ENCODE data around the gene MST1. TPM values are rescaled to one million over a fixed set of nuclear protein-coding genes. Genes with fewer than 3 reads are reported as not detected.
A peak's percentile ranks its signal among the peaks of the same experiment; 100 is the strongest.

MST1 gene
- total RNA-seq, 6 donors from 2014 or later: 8.9 to 58.7 (median 18.1) TPM

DNA sequence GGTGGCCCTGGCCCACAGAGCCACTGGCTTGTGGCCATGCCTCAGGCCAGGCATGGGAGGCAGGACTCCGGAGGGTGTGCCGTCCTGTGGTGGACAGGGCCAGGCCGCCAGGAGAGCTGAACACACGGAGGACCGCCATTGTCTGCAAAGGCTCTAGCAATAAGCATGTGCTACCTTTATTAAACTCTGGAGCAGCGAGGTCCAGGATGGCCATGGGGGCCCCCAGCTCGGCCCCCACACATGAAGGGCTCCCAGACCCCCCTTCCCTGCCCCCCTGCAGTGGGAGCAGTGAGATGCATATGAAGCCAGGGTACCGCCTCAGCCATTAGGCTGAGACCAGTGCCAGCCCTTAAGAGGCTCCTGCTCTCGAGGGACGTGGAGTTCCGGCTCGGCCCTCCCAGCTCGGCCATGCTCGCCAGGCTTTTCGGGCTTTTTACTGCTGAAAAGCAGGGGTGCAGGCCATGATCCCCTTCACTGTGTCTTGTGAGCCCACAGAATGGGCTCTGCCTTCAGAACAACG lies 27.5 kb upstream of the MST1 start:
- H3K9me3 ChIP-seq: no peaks in the 10 kb centered on the region
- no peak for ATAC-seq (ENCODE audit: low FRiP score in 2 of 2)
- H3K36me3 ChIP-seq: peaks cover 4 to 37% (median 16%) of the 10 kb centered on the region in 4 donors
- H3K27me3 ChIP-seq: no peaks in the 10 kb centered on the region
- H3K4me3 ChIP-seq: no peak overlapping the region
- WGBS, 2 donors: 75 to 93% methylated on average over 1 to 16 of the region's 16 CpGs
- H3K4me1 ChIP-seq: peaks cover 11 to 29% (median 16%) of the 10 kb centered on the region in 4 donors
- TF ChIP-seq, protein P1, sequence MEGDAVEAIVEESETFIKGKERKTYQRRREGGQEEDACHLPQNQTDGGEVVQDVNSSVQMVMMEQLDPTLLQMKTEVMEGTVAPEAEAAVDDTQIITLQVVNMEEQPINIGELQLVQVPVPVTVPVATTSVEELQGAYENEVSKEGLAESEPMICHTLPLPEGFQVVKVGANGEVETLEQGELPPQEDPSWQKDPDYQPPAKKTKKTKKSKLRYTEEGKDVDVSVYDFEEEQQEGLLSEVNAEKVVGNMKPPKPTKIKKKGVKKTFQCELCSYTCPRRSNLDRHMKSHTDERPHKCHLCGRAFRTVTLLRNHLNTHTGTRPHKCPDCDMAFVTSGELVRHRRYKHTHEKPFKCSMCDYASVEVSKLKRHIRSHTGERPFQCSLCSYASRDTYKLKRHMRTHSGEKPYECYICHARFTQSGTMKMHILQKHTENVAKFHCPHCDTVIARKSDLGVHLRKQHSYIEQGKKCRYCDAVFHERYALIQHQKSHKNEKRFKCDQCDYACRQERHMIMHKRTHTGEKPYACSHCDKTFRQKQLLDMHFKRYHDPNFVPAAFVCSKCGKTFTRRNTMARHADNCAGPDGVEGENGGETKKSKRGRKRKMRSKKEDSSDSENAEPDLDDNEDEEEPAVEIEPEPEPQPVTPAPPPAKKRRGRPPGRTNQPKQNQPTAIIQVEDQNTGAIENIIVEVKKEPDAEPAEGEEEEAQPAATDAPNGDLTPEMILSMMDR (IDR thresholded peaks at IDR 0.05): no peak
- TF ChIP-seq POLR2A (IDR thresholded peaks at IDR 0.05) (no peak), POLR2AphosphoS5 (IDR thresholded peaks at IDR 0.05) (no peak), EP300 (IDR thresholded peaks at IDR 0.05) (no peak)
- no peak overlapping the region for H3K27ac ChIP-seq
- DNase-seq: peak in 1 of 2 donors; percentile 78

DNA sequence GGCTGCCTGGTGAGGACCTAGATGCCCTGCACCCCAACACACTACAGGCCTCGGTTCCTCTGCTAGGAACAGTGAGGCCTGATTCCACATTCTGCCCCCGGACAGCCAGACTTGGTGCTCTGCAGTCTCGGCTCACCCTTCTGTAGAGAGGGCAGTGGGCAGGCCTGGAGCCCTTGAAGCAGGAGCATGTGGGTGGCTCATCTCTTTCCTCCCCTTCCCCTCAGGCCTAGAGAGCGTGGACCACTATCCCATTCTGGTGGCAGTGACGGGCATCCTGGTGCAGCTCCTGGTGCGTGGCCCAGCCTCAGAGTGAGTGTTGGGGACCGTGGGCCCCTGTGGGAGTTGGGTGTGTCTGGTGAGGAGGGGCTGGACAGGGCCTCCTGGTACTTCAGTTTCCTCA lies 26.9 kb upstream of the MST1 start:
- peaks cover 11 to 29% (median 16%) of the 10 kb centered on the region in 4 donors for H3K4me1 ChIP-seq
- H3K9me3 ChIP-seq: no peaks in the 10 kb centered on the region
- no peak overlapping the region for H3K4me3 ChIP-seq
- no peak for TF ChIP-seq EP300 (IDR thresholded peaks at IDR 0.05)
- TF ChIP-seq POLR2AphosphoS5 (IDR thresholded peaks at IDR 0.05): no peak
- no peak for TF ChIP-seq POLR2A (IDR thresholded peaks at IDR 0.05)
- TF ChIP-seq, protein P1 (IDR thresholded peaks at IDR 0.05): no peak
- DNase-seq (peak in 1 of 2 donors; percentile 29), ATAC-seq (ENCODE audit: low FRiP score in 2 of 2) (no peak)
- peaks cover 4 to 34% (median 12%) of the 10 kb centered on the region in 4 donors for H3K36me3 ChIP-seq
- WGBS, 2 donors: 90 to 91% methylated on average over 2 to 7 of the region's 7 CpGs
- H3K27ac ChIP-seq: no peak overlapping the region
- no peaks in the 10 kb centered on the region for H3K27me3 ChIP-seq

DNA sequence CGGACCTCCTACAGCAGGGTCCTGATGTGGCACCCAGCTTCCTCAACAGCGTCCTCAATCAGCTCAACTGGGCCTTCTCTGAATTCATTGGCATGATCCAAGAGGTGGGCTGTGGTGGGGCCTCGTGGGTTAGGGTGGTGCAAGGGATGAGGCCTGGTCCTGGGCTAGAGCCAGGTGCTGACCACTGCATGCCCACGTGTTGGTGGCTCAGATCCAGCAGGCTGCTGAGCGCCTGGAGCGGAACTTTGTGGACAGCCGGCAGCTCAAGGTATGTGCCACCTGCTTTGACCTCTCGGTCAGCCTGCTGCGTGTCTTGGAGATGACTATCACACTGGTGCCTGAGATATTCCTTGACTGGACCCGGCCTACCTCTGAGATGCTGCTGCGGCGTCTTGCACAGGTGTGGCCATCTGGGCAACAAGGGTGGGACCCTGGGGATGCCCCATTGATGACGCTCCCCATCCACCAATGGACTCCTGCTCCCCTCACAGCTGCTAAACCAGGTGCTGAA lies 26.4 kb upstream of the MST1 start:
- Histone ChIP-seq H3K27me3 (no peaks in the 10 kb centered on the region), H3K9me3 (no peaks in the 10 kb centered on the region), H3K36me3 (peaks cover 4 to 30% (median 10%) of the 10 kb centered on the region in 4 donors), H3K4me3 (no peak overlapping the region), H3K4me1 (peaks cover 11 to 25% (median 16%) of the 10 kb centered on the region in 4 donors), H3K27ac (no peak overlapping the region)
- no peak for ATAC-seq (ENCODE audit: low FRiP score in 2 of 2)
- 92 to 100% methylated on average over 1 to 13 of the region's 13 CpGs for WGBS, 2 donors
- no peak for TF ChIP-seq EP300 (IDR thresholded peaks at IDR 0.05)
- no peak for TF ChIP-seq POLR2AphosphoS5 (IDR thresholded peaks at IDR 0.05)
- TF ChIP-seq, protein P1 (IDR thresholded peaks at IDR 0.05): no peak
- no peak for TF ChIP-seq POLR2A (IDR thresholded peaks at IDR 0.05)
- peak in 1 of 2 donors; percentile 46 for DNase-seq

DNA sequence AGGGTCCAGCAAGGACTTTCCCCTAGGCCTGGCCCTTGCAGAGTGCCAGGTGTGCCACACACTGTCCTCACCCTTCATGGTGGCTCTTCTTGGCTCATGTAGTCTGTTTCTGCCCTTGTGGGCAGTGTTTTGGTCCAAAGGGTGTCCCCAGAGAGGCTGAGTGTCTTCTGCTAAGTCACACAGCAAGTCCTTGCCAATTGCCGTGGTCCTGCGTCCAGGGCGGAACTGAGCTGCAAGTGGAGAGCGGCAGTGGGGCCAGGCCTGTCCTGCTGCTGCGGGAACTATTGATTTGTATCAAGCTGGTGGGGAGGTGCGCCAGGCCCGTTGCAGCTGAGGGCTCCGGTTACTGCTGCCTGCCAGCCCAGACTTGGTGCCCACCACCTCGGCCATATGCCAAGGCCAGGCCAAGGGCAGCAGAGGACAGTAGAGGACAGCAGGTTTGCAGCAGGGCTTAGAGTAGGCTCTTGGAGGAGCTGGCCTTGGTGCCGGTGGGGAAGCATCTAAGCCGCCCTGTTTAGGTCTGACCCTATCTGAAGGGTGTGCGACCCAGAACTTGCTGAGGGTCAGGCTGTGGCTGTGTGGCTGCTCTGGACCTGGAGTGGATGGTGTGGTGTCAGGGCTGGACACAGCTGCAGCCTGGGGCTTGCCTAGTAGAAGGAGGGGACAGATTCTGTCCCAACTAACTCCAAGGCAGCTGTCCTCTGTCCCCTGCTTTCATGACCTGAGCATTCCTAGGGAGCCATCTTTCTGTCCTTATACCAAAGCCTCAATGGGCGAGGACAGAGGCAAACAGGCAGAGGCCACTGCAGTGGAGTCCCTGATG lies 25.7 kb upstream of the MST1 start:
- WGBS, 2 donors: 78 to 90% methylated on average over 4 to 13 of the region's 13 CpGs
- no peak overlapping the region for H3K4me3 ChIP-seq
- DNase-seq (peak in 1 of 2 donors; percentile 60), ATAC-seq (ENCODE audit: low FRiP score in 2 of 2) (no peak)
- no peaks in the 10 kb centered on the region for H3K27me3 ChIP-seq
- peaks cover 10 to 22% (median 14%) of the 10 kb centered on the region in 4 donors for H3K4me1 ChIP-seq
- H3K9me3 ChIP-seq: no peaks in the 10 kb centered on the region
- no peak overlapping the region for H3K27ac ChIP-seq
- H3K36me3 ChIP-seq: peaks cover 4 to 26% (median 10%) of the 10 kb centered on the region in 4 donors
- TF ChIP-seq POLR2AphosphoS5 (IDR thresholded peaks at IDR 0.05): no peak
- no peak for TF ChIP-seq POLR2A (IDR thresholded peaks at IDR 0.05)
- TF ChIP-seq, protein P1 (IDR thresholded peaks at IDR 0.05): no peak
- no peak for TF ChIP-seq EP300 (IDR thresholded peaks at IDR 0.05)
